Measurements from ENCODE around the gene ITGB3.

- TF ChIP-seq CTCF (IDR thresholded peaks at IDR 0.05; ENCODE audit: low read depth, low read length, poor library complexity, severe bottlenecking) (no peak), EZH2phosphoT487 (IDR thresholded peaks at IDR 0.05; ENCODE audit: borderline replicate concordance, low read length) (no peak)
Measured at GRCh38 chr17:47208744-47209488, 44.7 kb upstream of the ITGB3 start, which contains the start of gene MYL4.

Measured in DOHH2 (cell line).